Measurements from ENCODE around the gene ZC3H6.

The ZC3H6 gene

DNA sequence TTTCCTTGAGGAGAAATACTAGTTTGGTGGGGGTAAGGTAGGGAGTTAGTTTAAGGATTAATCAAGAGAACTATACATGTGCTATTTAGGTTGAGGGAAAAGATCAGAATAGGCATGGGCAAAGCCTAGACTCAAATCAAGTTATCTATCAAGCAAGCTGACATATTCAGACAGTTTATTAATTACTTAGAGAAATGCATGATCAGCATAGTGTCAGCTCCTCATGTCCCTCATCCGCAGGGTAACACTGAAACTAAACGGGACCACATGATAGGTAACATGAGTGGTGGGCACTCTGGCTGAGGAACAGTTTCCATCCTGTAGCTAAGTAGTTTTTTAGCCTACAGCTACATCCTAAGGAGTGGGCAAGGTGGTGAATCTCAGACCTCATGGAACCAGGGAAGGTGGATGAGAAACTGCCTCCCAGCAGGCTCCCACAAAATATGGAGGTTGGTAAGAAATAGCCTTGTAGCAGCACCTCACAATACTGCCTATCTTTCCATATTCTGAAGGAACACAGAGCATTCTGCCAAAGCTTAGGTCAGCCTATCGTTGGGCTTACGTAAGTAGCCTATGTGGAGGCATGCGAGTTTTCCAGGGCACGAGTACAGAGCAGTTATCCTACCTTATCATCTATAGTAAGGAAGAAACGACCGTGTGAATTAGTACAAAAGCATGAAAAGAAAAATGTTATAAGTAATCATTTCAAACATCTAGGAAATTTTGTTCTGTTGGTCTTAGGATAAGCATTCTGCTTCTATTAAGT is 18.4 kb downstream of the ZC3H6 start:
- H3K4me3 ChIP-seq (ENCODE audit: low read length), result no peak overlapping the region
- TF ChIP-seq, protein P1, sequence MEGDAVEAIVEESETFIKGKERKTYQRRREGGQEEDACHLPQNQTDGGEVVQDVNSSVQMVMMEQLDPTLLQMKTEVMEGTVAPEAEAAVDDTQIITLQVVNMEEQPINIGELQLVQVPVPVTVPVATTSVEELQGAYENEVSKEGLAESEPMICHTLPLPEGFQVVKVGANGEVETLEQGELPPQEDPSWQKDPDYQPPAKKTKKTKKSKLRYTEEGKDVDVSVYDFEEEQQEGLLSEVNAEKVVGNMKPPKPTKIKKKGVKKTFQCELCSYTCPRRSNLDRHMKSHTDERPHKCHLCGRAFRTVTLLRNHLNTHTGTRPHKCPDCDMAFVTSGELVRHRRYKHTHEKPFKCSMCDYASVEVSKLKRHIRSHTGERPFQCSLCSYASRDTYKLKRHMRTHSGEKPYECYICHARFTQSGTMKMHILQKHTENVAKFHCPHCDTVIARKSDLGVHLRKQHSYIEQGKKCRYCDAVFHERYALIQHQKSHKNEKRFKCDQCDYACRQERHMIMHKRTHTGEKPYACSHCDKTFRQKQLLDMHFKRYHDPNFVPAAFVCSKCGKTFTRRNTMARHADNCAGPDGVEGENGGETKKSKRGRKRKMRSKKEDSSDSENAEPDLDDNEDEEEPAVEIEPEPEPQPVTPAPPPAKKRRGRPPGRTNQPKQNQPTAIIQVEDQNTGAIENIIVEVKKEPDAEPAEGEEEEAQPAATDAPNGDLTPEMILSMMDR (conservative IDR thresholded peaks at IDR 0.05; ENCODE audit: low read length), result no peak
- DNase-seq (ENCODE audit: low read depth), result no peak

DNA sequence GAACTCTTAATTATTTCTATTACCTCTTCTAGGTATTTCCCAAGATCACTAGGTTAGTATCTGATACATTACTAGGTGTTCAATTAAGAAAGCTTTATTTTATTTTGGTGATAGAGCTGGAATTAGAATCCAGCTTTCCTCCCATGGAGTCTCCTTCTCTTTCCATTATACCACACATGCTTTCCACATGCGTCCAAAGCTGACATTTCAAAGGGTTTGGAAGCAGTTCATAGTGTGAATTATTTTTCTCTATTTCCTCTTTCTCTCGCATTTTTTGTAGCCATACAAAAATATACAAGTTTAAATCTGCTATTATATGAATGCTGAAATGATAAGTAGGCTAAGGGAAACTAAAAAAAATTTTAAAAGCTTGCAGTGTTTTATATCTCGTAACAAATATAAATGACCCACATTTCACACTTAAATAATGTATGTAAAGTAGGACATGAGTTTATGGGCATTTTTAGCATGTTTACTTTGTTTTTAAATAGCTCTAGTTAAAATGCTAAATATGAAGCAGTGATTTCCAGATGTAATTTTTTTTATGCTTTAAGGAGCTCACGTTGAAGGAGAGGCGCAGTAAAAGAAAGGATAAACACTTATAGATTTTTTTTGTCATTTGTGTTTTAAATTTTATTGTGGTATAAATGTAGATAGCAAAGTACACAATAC is 20.1 kb downstream of the ZC3H6 start:
- H3K4me3 ChIP-seq (ENCODE audit: low read length), result no peak overlapping the region
- peak; percentile 32 for DNase-seq (ENCODE audit: low read depth)
- TF ChIP-seq, protein P1 (conservative IDR thresholded peaks at IDR 0.05; ENCODE audit: low read length), result no peak

DNA sequence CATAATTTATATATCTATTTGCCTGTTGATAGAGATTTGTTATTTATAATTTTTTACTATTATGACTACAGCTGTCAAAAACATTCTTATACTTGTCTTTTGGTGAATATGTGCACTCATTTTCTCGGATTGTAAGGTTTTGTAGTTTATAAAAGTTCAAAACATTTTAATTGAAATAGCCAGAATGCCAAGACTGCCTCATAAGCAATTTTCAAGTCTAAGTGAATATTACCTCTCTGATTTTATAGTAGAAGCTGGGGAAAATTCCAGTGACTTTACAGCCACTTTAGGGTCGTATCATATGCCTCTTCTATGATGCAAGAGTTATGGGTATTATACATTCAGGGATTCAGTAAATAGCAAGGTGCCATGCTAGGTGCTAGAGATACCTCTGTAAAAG is 21.0 kb downstream of the ZC3H6 start:
- DNase-seq (ENCODE audit: low read depth), result no peak
- TF ChIP-seq, protein P1 (conservative IDR thresholded peaks at IDR 0.05; ENCODE audit: low read length), result no peak
- H3K4me3 ChIP-seq (ENCODE audit: low read length), result no peak overlapping the region

DNA sequence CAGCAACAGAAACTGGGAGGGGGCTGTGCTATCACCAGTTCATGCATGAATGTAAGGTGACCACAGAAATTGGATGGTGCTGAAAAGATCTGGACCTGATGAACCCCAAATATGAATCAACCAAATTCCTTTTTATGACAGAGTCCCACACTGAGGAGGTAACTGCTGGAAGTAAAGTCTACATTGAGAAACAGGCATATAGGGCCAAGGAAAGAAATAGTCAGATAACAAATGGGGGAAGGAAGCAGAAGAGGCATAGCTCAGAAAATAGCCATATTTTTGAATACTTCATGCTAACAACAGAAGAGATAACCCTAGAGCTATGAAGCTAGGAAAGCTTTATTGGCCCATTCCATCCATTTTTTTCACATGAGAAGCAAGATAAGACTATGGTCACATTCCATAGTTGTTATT is 25.8 kb downstream of the ZC3H6 start:
- TF ChIP-seq, protein P1 (conservative IDR thresholded peaks at IDR 0.05; ENCODE audit: low read length), result no peak
- H3K4me3 ChIP-seq (ENCODE audit: low read length), result no peak overlapping the region
- DNase-seq (ENCODE audit: low read depth), result peak; percentile 25

DNA sequence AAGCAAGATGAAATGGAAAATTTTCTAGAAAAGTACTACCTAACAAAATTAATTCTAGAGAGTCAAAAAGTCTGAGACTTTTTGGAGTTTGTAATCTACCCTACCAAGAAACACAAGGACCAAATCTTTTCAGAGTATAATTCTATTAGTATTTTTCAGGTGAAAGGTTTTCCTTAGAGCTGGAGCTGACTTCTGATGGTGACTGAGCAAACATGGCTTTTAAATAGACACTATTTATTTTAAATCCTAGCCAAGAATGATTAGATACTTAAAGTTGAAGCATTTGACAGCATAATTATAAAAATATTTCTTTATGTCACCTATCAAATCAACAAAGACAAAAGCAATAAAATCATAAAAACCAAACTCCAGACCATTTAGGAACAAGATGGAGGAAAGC is 26.6 kb downstream of the ZC3H6 start:
- no peak overlapping the region for H3K4me3 ChIP-seq (ENCODE audit: low read length)
- DNase-seq (ENCODE audit: low read depth), result no peak
- TF ChIP-seq, protein P1 (conservative IDR thresholded peaks at IDR 0.05; ENCODE audit: low read length), result no peak

DNA sequence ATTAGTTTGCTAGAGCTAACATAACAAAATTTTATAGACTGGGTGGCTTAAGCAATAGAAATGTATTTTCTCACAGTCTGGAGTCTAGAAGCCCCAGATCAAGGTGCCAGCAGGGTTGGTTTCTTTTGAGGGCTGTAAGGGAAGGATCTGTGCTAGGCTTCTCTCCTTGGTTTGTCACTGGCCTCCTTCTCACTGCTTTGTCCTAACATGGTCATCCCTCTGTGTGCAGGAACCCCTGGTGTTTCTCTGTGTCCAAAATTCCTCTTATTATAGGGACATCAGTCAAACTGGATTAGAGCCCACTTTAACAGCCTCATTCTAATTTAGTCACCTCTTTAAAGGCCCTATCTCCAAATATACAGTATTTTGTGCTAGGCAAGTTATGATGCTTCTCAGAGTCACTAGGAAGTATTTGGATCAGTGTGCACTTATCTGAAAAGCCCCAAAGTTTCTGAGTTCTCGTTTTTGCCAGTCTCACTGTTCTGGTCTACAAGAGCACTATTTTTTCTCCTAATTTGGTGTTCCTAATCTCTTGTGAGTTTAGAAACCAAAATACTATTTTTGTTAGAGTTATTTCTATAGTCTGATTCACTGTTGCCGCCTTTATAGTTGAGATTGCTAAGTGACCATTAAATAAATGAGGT is 29.0 kb downstream of the ZC3H6 start:
- DNase-seq (ENCODE audit: low read depth), result no peak
- TF ChIP-seq, protein P1 (conservative IDR thresholded peaks at IDR 0.05; ENCODE audit: low read length), result no peak
- H3K4me3 ChIP-seq (ENCODE audit: low read length), result no peak overlapping the region

All from AG10803 (cell line).